Mononuclear cell (primary cell): ENCODE data around the gene MVP. TPM values are rescaled to one million over a fixed set of nuclear protein-coding genes. Genes with fewer than 3 reads are reported as not detected.
"Not testable (repeated sequence)": the region's sequence is repeated elsewhere in the genome, so short reads cannot be mapped to it uniquely, and the experiment has no call there.

Experiments
- H3K27me3 ChIP-seq: 2 replicates; pipeline ENCODE4 v1.6.0; 2011; ENCODE audit warnings: low read length, control low read depth; ENCODE audit not compliant: insufficient read depth
- H3K4me1 ChIP-seq: 2 replicates; pipeline ENCODE4 v1.5.1; 2011; ENCODE audit warnings: mild to moderate bottlenecking, low read length, control low read depth; ENCODE audit not compliant: insufficient read depth
- H3K4me3 ChIP-seq: 2 replicates; pipeline ENCODE4 v1.5.1; 2011; ENCODE audit warnings: mild to moderate bottlenecking, low read length, moderate library complexity
- H3K9me3 ChIP-seq: 2 replicates; pipeline ENCODE4 v1.5.1; 2011; ENCODE audit warnings: low read depth, mild to moderate bottlenecking, control low read depth, low read length
- total RNA-seq: library from RNA; depleted of rRNA; stranded (reverse); fragments of >200 nt; gene quantifications from one replicate; pipeline ENCODE4 v1.2.3, GENCODE V29; 2012

MVP gene
- total RNA-seq, 1 donor, result 75.6 TPM

DNA sequence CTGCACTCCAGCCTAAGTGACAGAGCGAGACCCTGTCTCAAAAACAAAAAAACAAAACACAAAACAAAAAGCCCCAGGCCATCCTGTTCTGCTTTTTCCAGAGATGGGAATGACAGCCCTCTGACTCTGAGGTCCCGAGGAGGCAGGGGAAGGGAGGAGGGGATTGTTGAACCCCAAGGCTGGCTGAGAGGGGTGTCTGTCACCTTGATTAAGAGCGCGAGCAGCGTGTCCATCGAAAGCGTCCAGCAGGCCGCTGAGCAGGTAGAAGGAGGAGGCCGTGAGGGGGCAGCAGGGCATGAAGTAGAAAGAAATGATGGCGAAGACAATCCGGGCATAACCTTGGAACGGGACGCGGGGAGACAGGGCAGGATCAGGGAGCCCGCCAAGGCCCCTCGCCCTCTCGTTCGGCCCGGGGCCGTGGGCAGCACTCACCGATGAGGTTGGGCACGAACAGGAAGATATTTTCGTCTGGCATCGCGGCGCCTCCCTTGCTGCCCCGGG is 42.2 kb downstream of the MVP start:
- H3K9me3 ChIP-seq, result no peaks in the 10 kb centered on the region
- H3K27me3 ChIP-seq, result no peaks in the 10 kb centered on the region
- H3K4me1 ChIP-seq, result peaks cover 29% of the 10 kb centered on the region
- peak overlapping the region; percentile 90 for H3K4me3 ChIP-seq

DNA sequence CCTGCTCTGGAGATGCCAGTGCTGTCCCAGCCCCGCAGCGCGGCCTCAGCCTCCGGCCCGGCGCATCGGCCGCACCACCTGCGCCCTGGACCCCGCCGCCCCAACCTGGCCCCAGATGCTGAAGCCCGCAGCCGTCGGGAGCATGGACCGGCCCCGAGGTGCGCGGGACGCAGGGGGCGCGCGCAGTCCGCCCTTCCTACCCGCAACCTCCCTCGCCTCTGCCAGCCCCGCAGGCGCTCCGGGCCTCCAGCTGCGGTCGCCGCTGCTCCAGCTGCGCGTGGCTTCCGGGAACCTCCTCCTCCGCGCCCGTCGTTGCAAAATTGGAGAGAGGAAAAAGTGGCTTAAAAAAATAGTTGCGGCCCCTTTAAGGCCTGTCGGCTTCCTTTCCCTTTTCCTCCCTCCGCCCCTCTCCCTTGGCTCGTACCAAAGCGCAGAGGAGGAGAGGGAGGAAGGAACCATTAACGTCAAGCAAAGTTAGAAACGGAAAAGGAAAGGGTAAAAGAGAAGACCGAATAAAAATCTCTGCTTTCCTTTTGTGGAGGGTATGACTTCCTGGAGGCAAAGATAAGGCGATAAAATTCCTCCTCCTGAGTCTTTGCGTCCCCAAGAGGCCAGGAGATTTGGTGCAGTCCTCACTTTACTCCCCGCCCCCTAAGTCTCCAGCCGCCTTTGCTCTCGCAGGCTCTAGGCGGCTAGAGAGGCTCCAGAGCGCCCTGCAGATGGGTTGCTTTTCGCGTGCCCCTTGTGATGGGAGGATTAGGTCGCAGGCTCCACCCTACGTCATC is 42.8 kb downstream of the MVP start, which contains the start of gene CDIPT:
Gene CDIPT, minus strand, starts transcription at position 343 of the 785 bp plus-strand sequence. CDS start 369 bp downstream, outside the sequence.
- H3K9me3 ChIP-seq, result no peaks in the 10 kb centered on the region
- no peaks in the 10 kb centered on the region for H3K27me3 ChIP-seq
- H3K4me1 ChIP-seq, result peaks cover 29% of the 10 kb centered on the region
- H3K4me3 ChIP-seq, result peak within 1 kb of the TSS; percentile 90

DNA sequence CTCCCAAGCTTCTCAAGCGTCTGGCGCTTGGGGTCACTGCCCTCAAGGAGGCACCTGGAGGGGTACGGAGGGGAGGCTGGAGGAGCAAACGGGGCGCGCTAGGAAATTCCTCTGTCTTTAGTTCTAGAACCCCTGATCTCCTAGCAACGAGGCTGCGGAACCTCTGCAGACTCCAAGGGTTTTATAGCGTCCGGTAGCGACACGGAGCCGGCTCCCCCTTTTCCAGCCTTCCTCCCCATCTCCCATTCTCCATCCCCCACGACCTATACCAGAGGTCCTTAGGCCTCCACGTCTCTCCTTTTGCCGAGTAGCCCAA is 43.4 kb downstream of the MVP start:
- no peak overlapping the region for H3K4me3 ChIP-seq
- peaks cover 29% of the 10 kb centered on the region for H3K4me1 ChIP-seq
- no peaks in the 10 kb centered on the region for H3K27me3 ChIP-seq
- no peaks in the 10 kb centered on the region for H3K9me3 ChIP-seq

DNA sequence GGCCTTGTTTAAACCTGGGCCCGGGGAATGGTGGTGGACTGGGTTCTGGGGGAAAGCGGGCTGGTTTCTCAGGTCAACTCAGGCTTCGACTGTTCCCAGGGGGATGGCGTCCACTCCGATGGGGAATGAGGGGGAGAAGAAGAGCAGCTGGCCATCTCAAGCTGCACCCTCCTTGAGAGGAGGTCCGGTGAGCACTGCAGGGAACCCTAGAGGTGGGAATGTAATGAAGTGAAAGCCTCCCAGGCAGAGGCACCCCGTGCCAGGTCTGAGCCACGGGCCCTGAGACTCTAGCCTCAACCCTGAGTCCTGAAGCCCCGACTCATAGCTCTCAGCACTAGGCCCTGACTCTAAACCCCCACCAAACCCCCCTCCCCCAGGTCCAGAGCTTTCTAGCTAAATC is 43.9 kb downstream of the MVP start:
- no peak overlapping the region for H3K4me3 ChIP-seq
- peaks cover 29% of the 10 kb centered on the region for H3K4me1 ChIP-seq
- H3K9me3 ChIP-seq, result no peaks in the 10 kb centered on the region
- H3K27me3 ChIP-seq, result no peaks in the 10 kb centered on the region

DNA sequence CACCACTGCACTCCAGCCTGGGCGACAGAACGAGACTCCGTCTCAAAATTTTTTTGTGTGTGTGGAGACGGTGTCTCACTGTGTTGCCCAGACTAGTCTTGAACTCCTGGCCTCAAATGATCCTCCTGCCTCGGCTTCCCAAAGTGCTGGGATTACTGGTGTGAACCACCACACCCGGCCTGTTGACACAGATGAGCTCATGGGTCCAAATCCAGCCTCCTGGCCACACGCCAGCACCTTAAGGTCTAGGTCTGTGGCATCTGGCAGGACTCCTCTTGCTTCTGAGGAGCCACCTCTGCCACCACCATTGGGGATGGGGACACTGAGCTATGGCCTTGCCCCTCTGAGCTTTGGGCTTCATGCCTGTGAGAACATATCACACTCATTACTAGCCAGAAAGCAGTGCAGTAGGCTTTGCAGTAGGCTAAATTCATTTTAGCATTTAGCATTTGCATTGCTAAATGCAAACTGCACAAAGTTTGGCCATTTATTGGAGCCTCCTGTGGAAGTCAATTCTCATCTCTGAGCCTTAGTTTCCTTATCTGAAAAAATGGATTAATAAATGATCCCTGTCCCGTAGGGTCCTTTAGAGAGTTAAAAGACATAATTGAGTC is 48.2 kb downstream of the MVP start:
- Histone ChIP-seq H3K4me3 (no peak overlapping the region), H3K27me3 (no peaks in the 10 kb centered on the region), H3K4me1 (peaks cover 4% of the 10 kb centered on the region), H3K9me3 (no peaks in the 10 kb centered on the region)

DNA sequence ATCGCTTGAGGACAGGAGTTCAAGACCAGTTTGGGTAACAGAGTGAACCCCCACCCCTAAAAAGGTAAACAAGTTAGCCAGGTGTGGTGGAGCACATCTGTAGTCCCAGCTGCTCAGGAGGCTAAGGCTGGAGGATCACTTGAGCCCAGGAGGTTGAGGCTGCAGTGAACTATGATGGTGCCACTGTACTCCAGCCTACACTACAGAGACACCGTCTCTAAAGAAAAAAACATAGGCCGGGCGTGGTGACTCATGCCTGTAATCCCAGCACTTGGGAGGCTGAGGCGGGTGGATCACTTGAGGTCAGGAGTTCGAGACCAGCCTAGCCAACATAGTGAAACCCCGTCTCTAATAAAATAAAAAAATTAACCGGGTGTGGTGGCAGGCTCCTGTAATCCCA is 48.8 kb downstream of the MVP start:
- not testable (repeated sequence) for H3K4me3 ChIP-seq, H3K27me3 ChIP-seq, H3K4me1 ChIP-seq, H3K9me3 ChIP-seq

DNA sequence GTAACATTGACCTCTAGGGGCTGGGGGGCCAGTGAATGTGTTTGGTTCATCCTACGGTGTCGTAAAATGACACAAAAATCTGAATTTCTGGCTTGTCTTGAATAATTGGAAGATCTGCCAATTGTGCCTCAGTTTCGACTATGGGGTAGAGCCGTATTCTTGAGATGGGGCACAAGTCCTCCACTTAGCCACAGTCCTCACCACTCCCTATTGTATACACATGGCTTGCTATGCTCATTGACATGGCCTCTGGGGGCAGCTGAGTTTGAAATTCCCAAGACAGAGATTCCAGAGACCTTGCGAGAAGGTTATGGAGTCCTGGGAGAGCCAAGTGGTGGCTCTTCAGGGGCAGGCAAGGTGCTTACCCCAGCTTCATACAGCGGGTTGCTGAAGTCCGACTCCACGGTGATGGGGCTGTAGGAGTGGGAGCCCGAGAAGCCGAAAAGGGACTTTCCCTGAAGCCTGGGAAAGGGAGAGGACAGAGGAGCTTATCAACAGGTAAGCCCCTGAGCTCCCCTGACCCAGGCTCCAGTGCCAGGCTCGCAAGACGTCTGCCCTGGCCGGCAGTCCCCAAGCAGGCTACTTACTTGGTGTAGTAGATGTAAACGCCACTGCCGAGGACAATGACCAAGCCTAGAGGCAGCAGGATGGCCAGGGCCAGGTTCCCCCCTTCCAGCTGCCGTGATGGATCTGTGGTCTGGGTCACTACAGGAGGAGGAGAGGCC is 51.7 kb downstream of the MVP start:
- Histone ChIP-seq H3K9me3 (no peaks in the 10 kb centered on the region), H3K27me3 (peaks cover 11% of the 10 kb centered on the region), H3K4me1 (peaks cover 8% of the 10 kb centered on the region), H3K4me3 (no peak overlapping the region)

DNA sequence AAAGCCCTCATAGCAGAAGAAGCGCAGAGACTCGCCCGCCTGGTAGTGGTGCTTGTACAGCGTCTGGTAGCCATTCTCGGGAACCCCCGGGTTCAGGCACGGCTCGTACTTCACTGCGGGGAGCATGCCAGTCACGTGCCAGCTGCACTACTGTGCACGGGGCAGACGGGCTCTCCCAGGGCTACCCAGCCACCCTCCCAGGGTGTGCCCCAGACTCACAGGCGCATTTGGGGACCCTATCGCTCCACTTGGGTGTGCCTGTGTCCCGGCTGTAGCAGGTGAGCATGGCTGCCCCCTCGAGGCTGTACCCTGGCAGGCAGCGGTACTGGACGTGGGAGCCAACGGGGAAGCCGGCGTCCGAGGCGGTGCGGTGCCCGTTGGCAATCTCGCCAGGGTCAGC is 53.1 kb downstream of the MVP start:
- H3K4me1 ChIP-seq, result peaks cover 13% of the 10 kb centered on the region
- H3K27me3 ChIP-seq, result peaks cover 18% of the 10 kb centered on the region
- H3K9me3 ChIP-seq, result no peaks in the 10 kb centered on the region
- no peak overlapping the region for H3K4me3 ChIP-seq

DNA sequence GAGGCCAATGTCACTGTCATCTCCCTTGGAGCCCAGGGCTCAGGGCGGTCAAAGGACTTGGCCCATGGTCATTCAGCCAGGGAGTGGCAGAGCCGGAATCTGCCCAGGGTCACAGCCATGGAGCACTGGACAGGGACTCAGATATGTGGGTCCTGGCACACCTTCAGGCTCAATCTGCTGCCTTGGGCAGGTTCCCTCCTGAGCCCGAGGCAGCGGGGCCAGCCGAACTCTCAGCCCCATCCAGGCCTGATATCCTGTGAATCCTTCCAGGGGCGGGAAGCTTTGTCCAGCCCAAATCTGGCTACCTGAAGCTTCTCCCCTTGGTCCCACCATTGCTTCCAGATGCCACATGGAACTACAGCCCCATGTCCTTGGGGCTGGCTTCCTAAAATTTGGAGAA is 54.9 kb downstream of the MVP start:
- Histone ChIP-seq H3K4me3 (no peak overlapping the region), H3K9me3 (no peaks in the 10 kb centered on the region), H3K4me1 (peaks cover 13% of the 10 kb centered on the region), H3K27me3 (peaks cover 18% of the 10 kb centered on the region)

DNA sequence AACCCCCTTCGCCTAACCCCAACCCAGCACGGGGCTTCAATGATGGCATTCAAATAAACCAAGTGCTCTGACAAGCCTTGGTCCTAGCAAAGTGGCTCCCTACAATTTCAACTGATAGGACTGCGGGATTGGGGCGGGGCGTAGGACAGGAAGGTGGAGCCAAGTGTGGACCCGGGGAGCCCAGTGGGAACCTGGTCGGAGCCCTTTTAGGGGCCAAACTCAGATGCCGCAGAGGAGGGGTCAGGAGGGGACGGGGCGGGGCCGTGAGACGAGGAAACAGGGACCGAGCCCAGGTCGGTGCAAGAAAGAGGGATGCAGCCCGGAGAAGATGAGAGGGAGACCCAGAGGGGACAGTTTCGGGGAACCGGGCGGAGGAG is 55.9 kb downstream of the MVP start:
- H3K9me3 ChIP-seq, result no peaks in the 10 kb centered on the region
- peaks cover 13% of the 10 kb centered on the region for H3K4me1 ChIP-seq
- H3K27me3 ChIP-seq, result peaks cover 18% of the 10 kb centered on the region
- no peak overlapping the region for H3K4me3 ChIP-seq

DNA sequence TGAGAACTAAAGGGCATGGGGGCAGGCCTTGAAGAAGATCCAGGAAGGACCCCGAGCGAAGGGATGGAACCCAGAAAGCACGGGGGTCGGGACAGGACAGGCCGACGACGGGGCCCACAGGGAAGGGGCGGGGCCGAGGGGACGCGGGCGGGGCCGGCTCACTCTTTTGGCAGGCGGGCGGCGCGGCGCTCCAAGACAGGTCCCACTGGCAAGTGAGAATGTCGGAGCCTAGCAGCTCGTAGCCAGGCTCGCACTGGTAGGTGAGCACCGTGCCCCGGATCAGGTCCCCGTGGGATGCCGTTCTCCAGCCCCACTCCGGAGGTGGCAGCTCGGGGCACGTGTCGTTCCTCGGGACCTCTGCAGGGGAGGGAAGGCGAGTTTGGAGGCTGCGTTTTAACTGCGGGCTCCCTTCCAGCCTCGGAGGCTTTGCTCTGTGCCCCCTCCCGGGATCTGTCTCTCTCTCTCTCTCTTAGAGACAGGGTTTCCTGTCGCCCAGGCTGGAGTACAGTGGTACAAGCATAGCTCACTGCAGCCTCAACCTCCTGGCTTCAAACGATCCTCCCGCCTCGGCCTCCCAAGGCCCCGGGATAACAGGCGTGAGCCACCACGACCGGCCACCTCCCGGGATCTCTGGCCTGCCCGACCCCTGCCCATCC is 56.5 kb downstream of the MVP start:
- Histone ChIP-seq H3K9me3 (no peaks in the 10 kb centered on the region), H3K4me3 (no peak overlapping the region), H3K4me1 (peaks cover 13% of the 10 kb centered on the region), H3K27me3 (peaks cover 18% of the 10 kb centered on the region)

DNA sequence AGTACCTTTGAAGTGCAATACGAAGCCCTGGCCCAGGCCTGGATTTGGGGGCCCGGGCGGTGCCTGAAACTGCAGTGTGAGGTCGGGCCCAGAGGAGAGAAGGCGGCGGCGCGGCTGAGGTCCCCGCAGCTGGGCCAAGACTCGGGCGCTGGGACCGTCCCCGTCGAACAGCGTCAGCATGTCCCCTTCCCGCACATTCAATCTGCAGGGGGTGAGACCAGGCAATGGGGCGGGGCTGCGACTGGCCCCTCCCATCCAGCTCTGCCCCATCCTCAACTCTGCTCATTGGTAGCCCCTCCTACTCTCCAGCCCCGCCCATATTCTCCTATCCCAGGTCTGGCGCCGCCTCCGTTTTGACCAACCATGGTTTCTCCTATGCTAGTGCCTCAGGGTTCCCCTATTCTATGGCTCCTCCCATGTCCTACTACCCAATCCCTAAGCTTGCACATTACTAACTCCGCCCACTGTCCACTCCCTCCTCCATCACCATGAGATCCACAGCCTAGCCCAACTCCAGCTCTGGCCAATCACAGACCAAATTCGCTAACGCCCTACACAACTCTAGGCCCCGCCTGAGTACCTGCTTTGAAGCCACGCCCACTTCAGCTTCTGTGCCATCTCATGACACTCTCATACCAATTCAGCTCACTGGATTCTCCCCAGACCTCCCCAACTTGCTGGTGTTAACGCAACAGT is 57.2 kb downstream of the MVP start:
- H3K4me1 ChIP-seq, result peaks cover 13% of the 10 kb centered on the region
- no peaks in the 10 kb centered on the region for H3K9me3 ChIP-seq
- no peak overlapping the region for H3K4me3 ChIP-seq
- H3K27me3 ChIP-seq, result peaks cover 18% of the 10 kb centered on the region

DNA sequence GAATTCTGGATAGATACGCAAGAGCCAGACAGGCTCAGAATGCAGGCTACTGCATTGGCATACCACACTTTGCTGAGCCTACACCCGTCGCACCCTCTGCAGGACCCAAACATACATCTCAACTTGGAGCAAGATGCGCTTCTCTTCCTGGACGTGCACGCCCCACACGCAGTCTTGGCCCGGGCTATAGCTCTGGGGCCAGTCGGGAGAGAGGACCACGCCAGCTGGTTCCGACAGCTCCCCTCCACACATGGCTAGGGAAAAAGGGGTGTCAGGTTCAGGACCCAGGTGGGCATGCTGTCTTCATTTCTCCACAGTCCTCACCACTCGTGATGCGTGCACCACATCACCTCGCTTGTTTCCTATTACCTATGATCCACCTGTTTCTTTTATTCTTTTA is 57.9 kb downstream of the MVP start:
- Histone ChIP-seq H3K27me3 (peaks cover 18% of the 10 kb centered on the region), H3K9me3 (no peaks in the 10 kb centered on the region), H3K4me3 (no peak overlapping the region), H3K4me1 (peaks cover 13% of the 10 kb centered on the region)

DNA sequence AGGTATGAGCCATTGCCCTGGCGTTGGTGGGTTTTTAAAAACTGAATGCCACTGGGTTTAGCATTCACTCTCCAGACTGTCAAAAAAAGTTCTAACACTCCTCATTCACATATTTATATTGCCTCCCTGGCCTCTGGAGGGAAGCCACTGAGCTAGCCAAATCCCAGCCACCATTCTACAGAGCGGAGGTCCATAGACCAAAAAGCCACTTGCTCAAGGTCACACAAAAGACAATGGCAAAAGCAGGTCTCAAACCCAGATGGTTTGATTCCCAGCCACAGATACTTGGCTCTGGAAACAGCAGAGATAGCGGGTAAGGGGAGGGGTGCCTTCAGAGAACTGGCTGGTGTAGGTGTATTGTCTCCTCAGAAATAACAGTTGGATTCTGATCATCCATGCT is 60.8 kb downstream of the MVP start:
- Histone ChIP-seq H3K9me3 (no peaks in the 10 kb centered on the region), H3K4me1 (peaks cover 13% of the 10 kb centered on the region), H3K4me3 (no peak overlapping the region), H3K27me3 (peaks cover 14% of the 10 kb centered on the region)
